IPS-11a (cell line): ENCODE data around the gene ZNF813.
"Not testable (repeated sequence)": the region's sequence is repeated elsewhere in the genome, so short reads cannot be mapped to it uniquely, and the experiment has no call there.

Source experiments
- H3K4me3 ChIP-seq: one replicate; pipeline ENCODE4 v1.5.1; 2013; ENCODE audit warnings: low read depth, low read length, control low read depth

ZNF813 gene

GRCh38 chr19:53483751-53484150 is 16.2 kb downstream of the ZNF813 start:
- H3K4me3 ChIP-seq: not testable (repeated sequence)

GRCh38 chr19:53485046-53486004 is 17.8 kb downstream of the ZNF813 start:
- no peak overlapping the region for H3K4me3 ChIP-seq

- H3K4me3 ChIP-seq: no peak overlapping the region
Observed at GRCh38 chr19:53492153-53492552, 24.6 kb downstream of the ZNF813 start.

GRCh38 chr19:53497311-53498023 is 29.9 kb downstream of the ZNF813 start:
- H3K4me3 ChIP-seq: not testable (repeated sequence)

GRCh38 chr19:53498024-53498395 is 30.5 kb downstream of the ZNF813 start:
- H3K4me3 ChIP-seq: not testable (repeated sequence)

GRCh38 chr19:53503151-53503550 is 35.6 kb downstream of the ZNF813 start:
- not testable (repeated sequence) for H3K4me3 ChIP-seq

- not testable (repeated sequence) for H3K4me3 ChIP-seq
Observed at GRCh38 chr19:53503671-53504364, 36.3 kb downstream of the ZNF813 start.

GRCh38 chr19:53504365-53504703 is 36.8 kb downstream of the ZNF813 start:
- H3K4me3 ChIP-seq: not testable (repeated sequence)

- H3K4me3 ChIP-seq: no peak overlapping the region
Observed at GRCh38 chr19:53504885-53505284, 37.4 kb downstream of the ZNF813 start.

- no peak overlapping the region for H3K4me3 ChIP-seq
Observed at GRCh38 chr19:53506728-53507127, 39.2 kb downstream of the ZNF813 start.

GRCh38 chr19:53507523-53508442 is 40.2 kb downstream of the ZNF813 start:
- H3K4me3 ChIP-seq: no peak overlapping the region

GRCh38 chr19:53509443-53509842 is 41.9 kb downstream of the ZNF813 start:
- H3K4me3 ChIP-seq: no peak overlapping the region

GRCh38 chr19:53509845-53510244 is 42.3 kb downstream of the ZNF813 start:
- H3K4me3 ChIP-seq: no peak overlapping the region

- H3K4me3 ChIP-seq: no peak overlapping the region
Observed at GRCh38 chr19:53511357-53511756, 43.8 kb downstream of the ZNF813 start.

GRCh38 chr19:53511933-53512374 is 44.4 kb downstream of the ZNF813 start:
- no peak overlapping the region for H3K4me3 ChIP-seq

- H3K4me3 ChIP-seq: not testable (repeated sequence)
Observed at GRCh38 chr19:53515047-53515446, 47.5 kb downstream of the ZNF813 start.

- no peak overlapping the region for H3K4me3 ChIP-seq
Observed at GRCh38 chr19:53517114-53517741, 49.7 kb downstream of the ZNF813 start.

- no peak overlapping the region for H3K4me3 ChIP-seq
Observed at GRCh38 chr19:53518121-53518520, 50.6 kb downstream of the ZNF813 start.

- H3K4me3 ChIP-seq: no peak overlapping the region
Observed at GRCh38 chr19:53518716-53519115, 51.2 kb downstream of the ZNF813 start.

- no peak overlapping the region for H3K4me3 ChIP-seq
Observed at GRCh38 chr19:53519446-53519845, 51.9 kb downstream of the ZNF813 start.
